PC-9 (cell line): Measurements from ENCODE around the gene OR6Y1. TPM values are rescaled to one million over a fixed set of nuclear protein-coding genes. Genes with fewer than 3 reads are reported as not detected.

Source experiments
- BruUV-seq: library from RNA; stranded (reverse); fragments of 400-500 nt; replicated peaks from 2 replicates; lab custom pipeline; 2021; lab: Mats Ljungman, UMichigan
- CTCF ChIA-PET: fragments of 300-600 bp; sonication (Branson Sonifier 250); formaldehyde crosslinking; loops from one replicate; lab custom pipeline; 2022; ENCODE audit warnings: antibody characterized with exemption; lab: Charles Lee
- POLR2A ChIA-PET: fragments of 300-600 bp; sonication (Branson Sonifier 250); formaldehyde crosslinking; loops from one replicate; lab custom pipeline; 2022; ENCODE audit warnings: antibody characterized with exemption; ENCODE audit not compliant: unreplicated experiment; lab: Charles Lee
- DNase-seq, 2 experiments: peaks; one replicate each; pipeline versions ENCODE4 v3.0.0 to v3.0.0-alpha.2; 2015 to 2022; ENCODE audit warnings: mixed read lengths in 1 of 2
- H2AFZ ChIP-seq: fragments of 200-600 bp; sonication (generic); 2 replicates; pipeline ENCODE4 v1.8.1; 2017; ENCODE audit warnings: antibody characterized with exemption
- H3F3A ChIP-seq: fragments of 200-600 bp; sonication (generic); 2 replicates; pipeline ENCODE4 v1.8.1; 2017; ENCODE audit warnings: antibody characterized with exemption, mild to moderate bottlenecking, low read depth; ENCODE audit not compliant: insufficient read depth
- H3K27ac ChIP-seq: fragments of 200-600 bp; sonication (generic); 2 replicates; pipeline ENCODE4 v1.6.1; 2016; ENCODE audit warnings: mixed run types
- H3K27me3 ChIP-seq: fragments of 200-600 bp; sonication (generic); 2 replicates; pipeline ENCODE4 v1.6.1; 2016; ENCODE audit warnings: low read depth, mixed run types; ENCODE audit not compliant: insufficient read depth
- H3K36me3 ChIP-seq: fragments of 200-600 bp; sonication (generic); 2 replicates; pipeline ENCODE4 v1.6.1; 2016; ENCODE audit warnings: low read depth, mixed run types
- H3K4me1 ChIP-seq: fragments of 200-600 bp; sonication (generic); replicated peaks from 2 replicates; pipeline ENCODE4 v1.6.1; 2016; ENCODE audit warnings: mixed run types; ENCODE audit not compliant: insufficient read depth
- H3K4me2 ChIP-seq: fragments of 200-600 bp; sonication (generic); 2 replicates; pipeline ENCODE4 v1.6.1; 2017; ENCODE audit warnings: mixed run types
- H3K4me3 ChIP-seq: fragments of 200-600 bp; sonication (generic); 2 replicates; pipeline ENCODE4 v1.6.1; 2016; ENCODE audit warnings: mixed run types
- H3K79me2 ChIP-seq: fragments of 200-600 bp; sonication (generic); 2 replicates; pipeline ENCODE4 v1.6.1; 2017; ENCODE audit warnings: low read depth, mixed run types
- H3K9me2 ChIP-seq: fragments of 200-600 bp; sonication (generic); 2 replicates; pipeline ENCODE4 v1.8.1; 2017; ENCODE audit warnings: mild to moderate bottlenecking; ENCODE audit not compliant: insufficient read depth
- H3K9me3 ChIP-seq: fragments of 200-600 bp; sonication (generic); 2 replicates; pipeline ENCODE4 v1.8.1; 2016; ENCODE audit warnings: low read depth; ENCODE audit not compliant: insufficient read depth
- H4K20me1 ChIP-seq: fragments of 200-600 bp; sonication (generic); 2 replicates; pipeline ENCODE4 v1.8.1; 2017; ENCODE audit not compliant: insufficient read depth
- CTCF ChIP-seq: fragments of 200-600 bp; sonication (generic); conservative IDR thresholded peaks from 2 replicates; pipeline ENCODE4 v1.6.1; 2017; ENCODE audit warnings: mixed run types, antibody characterized with exemption, mild to moderate bottlenecking, moderate library complexity
- EZH2 ChIP-seq: fragments of 200-600 bp; sonication (generic); IDR thresholded peaks from 2 replicates; pipeline ENCODE4 v1.8.0; 2017; ENCODE audit warnings: antibody characterized with exemption, low read depth
- intact Hi-C: fragments of 100-400 bp; cut with micrococcal nuclease; formaldehyde crosslinking; loops from one replicate; pipeline ENCODE4 v1.10.0; 2022; ENCODE audit not compliant: unreplicated experiment
- total RNA-seq: library from RNA; stranded (reverse); gene quantifications from 2 replicates; pipeline ENCODE4 v1.2.3, GENCODE V29; 2021

OR6Y1 gene
- total RNA-seq, 1 experiment from 2014 or later, result not detected

- ChIA-PET POLR2A (no interaction called here), CTCF (no interaction called here)
- Histone ChIP-seq H4K20me1 (no peaks in the 10 kb centered on the region), H3K9me3 (no peaks in the 10 kb centered on the region), H3K27me3 (no peaks in the 10 kb centered on the region), H3K4me2 (no peak overlapping the region), H3K9me2 (no peaks in the 10 kb centered on the region), H3F3A (no peaks in the 10 kb centered on the region), H3K4me3 (no peak overlapping the region), H2AFZ (no peak overlapping the region), H3K27ac (no peak overlapping the region), H3K4me1 (no peaks in the 10 kb centered on the region), H3K36me3 (no peaks in the 10 kb centered on the region), H3K79me2 (no peaks in the 10 kb centered on the region)
- intact Hi-C loops, result no loop called here
- TF ChIP-seq CTCF, result no peak
- TF ChIP-seq EZH2, result no peak
- no peak for DNase-seq
- no TSS peak for BruUV-seq
Observed at GRCh38 chr1:158507511-158507910, 46.7 kb downstream of the OR6Y1 start.

- Histone ChIP-seq H3K4me2 (no peak overlapping the region), H3K27me3 (no peaks in the 10 kb centered on the region), H3K9me3 (no peaks in the 10 kb centered on the region), H2AFZ (no peak overlapping the region), H3K79me2 (no peaks in the 10 kb centered on the region), H3K27ac (no peak overlapping the region), H3K9me2 (no peaks in the 10 kb centered on the region), H3K4me3 (no peak overlapping the region), H3F3A (no peaks in the 10 kb centered on the region), H4K20me1 (no peaks in the 10 kb centered on the region), H3K36me3 (no peaks in the 10 kb centered on the region), H3K4me1 (no peaks in the 10 kb centered on the region)
- no peak for DNase-seq
- TF ChIP-seq CTCF, result 0 out of 2 replicates have a peak, but pooled peaks have one; percentile 37
- TF ChIP-seq EZH2, result no peak
- intact Hi-C loops, result no loop called here
- no TSS peak for BruUV-seq
- CTCF ChIA-PET, result no interaction called here
- POLR2A ChIA-PET, result no interaction called here
Observed at GRCh38 chr1:158506369-158506987, 47.7 kb downstream of the OR6Y1 start.

- CTCF ChIA-PET, result no interaction called here
- no peak overlapping the region for H3K27ac ChIP-seq
- H3K27me3 ChIP-seq, result no peaks in the 10 kb centered on the region
- no peak; the same call in 1 of the 2 replicates for TF ChIP-seq CTCF
- TF ChIP-seq EZH2, result no peak
- H3K79me2 ChIP-seq, result no peaks in the 10 kb centered on the region
- no peaks in the 10 kb centered on the region for H3K36me3 ChIP-seq
- no peak overlapping the region for H3K4me2 ChIP-seq
- POLR2A ChIA-PET, result no interaction called here
- no peak overlapping the region for H2AFZ ChIP-seq
- no peaks in the 10 kb centered on the region for H3K9me3 ChIP-seq
- intact Hi-C loops, result no loop called here
- no peak overlapping the region for H3K4me3 ChIP-seq
- H3K4me1 ChIP-seq, result no peaks in the 10 kb centered on the region
- H3F3A ChIP-seq, result no peaks in the 10 kb centered on the region
- no TSS peak for BruUV-seq
- DNase-seq, result no peak
- no peaks in the 10 kb centered on the region for H3K9me2 ChIP-seq
- H4K20me1 ChIP-seq, result no peaks in the 10 kb centered on the region
Observed at GRCh38 chr1:158496374-158496773, 57.8 kb downstream of the OR6Y1 start.
